ENCODE data around the gene BSND. TPM values are rescaled to one million over a fixed set of nuclear protein-coding genes. Genes with fewer than 3 reads are reported as not detected.

The BSND gene
- total and polyA plus RNA-seq, 9 of the 15 experiments (the other 6 are each of a cell fraction or from before 2014, with no cell fraction given), result not detected

- no peaks in the 10 kb centered on the region for H3K9me3 ChIP-seq (replicated peaks; ENCODE audit: control insufficient read depth, insufficient read depth, low read depth, low read length)
- in situ Hi-C loops (cut with MboI), result no loop called here
- H3K27me3 ChIP-seq (ENCODE audit: control insufficient read depth in 2 of 2, insufficient read depth in 2 of 2, low read length in 2 of 2), result no peaks in the 10 kb centered on the region
- H3K9ac ChIP-seq (ENCODE audit: insufficient read depth in 1 of 2, low read depth in 2 of 2, low read length in 2 of 2), result no peak overlapping the region
- no peak overlapping the region for H3K27ac ChIP-seq (ENCODE audit: extremely low read depth, low read depth, low read length)
- ChIA-PET POLR2A (interaction anchor here (0.6 kb wide), 1 partner anchor 627 kb away, joined by 3 read pairs; no protein-coding TSS in a partner anchor), CTCF (ENCODE audit: low intra/inter-chr PET ratio) (no interaction called here)
- no peak overlapping the region for H3K4me3 ChIP-seq
- H3K79me2 ChIP-seq (ENCODE audit: control insufficient read depth, insufficient read depth, low read length), result peaks cover 7% of the 10 kb centered on the region
- WGBS (ENCODE audit: insufficient coverage, low coverage, missing lambda C conversion rate), result 66% methylated on average over 6 of the region's 6 CpGs
- ATAC-seq, result no peak
- FAIRE-seq, result no peak
- BruUV-seq (replicated peaks), result no TSS peak
- H3K4me2 ChIP-seq (ENCODE audit: insufficient read depth, low read length), result no peak overlapping the region
- DNase-seq (ENCODE audit: extremely low read depth in 1 of 4, low spot score in 3 of 4), result no peak
- no peaks in the 10 kb centered on the region for H3K9me1 ChIP-seq (ENCODE audit: control insufficient read depth, insufficient read depth, low read length)
- intact Hi-C loops (cut with micrococcal nuclease), result no loop called here
- H2AFZ ChIP-seq (ENCODE audit: low read depth, low read length), result no peak overlapping the region
- no peaks in the 10 kb centered on the region for H4K20me1 ChIP-seq (replicated peaks; ENCODE audit: control insufficient read depth, insufficient read depth, low read length)
- no peaks in the 10 kb centered on the region for H3K36me3 ChIP-seq (ENCODE audit: control insufficient read depth, insufficient read depth, low read length)
- H3K4me1 ChIP-seq (replicated peaks in 1 of 2; ENCODE audit: control insufficient read depth in 2 of 2, insufficient read depth in 2 of 2, low read length in 2 of 2), result peaks cover 18 to 29% of the 10 kb centered on the region in 2 experiments
- TF ChIP-seq, protein P1, sequence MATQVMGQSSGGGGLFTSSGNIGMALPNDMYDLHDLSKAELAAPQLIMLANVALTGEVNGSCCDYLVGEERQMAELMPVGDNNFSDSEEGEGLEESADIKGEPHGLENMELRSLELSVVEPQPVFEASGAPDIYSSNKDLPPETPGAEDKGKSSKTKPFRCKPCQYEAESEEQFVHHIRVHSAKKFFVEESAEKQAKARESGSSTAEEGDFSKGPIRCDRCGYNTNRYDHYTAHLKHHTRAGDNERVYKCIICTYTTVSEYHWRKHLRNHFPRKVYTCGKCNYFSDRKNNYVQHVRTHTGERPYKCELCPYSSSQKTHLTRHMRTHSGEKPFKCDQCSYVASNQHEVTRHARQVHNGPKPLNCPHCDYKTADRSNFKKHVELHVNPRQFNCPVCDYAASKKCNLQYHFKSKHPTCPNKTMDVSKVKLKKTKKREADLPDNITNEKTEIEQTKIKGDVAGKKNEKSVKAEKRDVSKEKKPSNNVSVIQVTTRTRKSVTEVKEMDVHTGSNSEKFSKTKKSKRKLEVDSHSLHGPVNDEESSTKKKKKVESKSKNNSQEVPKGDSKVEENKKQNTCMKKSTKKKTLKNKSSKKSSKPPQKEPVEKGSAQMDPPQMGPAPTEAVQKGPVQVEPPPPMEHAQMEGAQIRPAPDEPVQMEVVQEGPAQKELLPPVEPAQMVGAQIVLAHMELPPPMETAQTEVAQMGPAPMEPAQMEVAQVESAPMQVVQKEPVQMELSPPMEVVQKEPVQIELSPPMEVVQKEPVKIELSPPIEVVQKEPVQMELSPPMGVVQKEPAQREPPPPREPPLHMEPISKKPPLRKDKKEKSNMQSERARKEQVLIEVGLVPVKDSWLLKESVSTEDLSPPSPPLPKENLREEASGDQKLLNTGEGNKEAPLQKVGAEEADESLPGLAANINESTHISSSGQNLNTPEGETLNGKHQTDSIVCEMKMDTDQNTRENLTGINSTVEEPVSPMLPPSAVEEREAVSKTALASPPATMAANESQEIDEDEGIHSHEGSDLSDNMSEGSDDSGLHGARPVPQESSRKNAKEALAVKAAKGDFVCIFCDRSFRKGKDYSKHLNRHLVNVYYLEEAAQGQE (IDR thresholded peaks at IDR 0.05; ENCODE audit: borderline replicate concordance), result no peak
- TF ChIP-seq, protein P1 (CRISPR knock-in tag; IDR thresholded peaks at IDR 0.05; ENCODE audit: low read depth), result no peak
- no peak for TF ChIP-seq PTTG1 (tag; IDR thresholded peaks at IDR 0.05; ENCODE audit: low read depth)
- no peak for TF ChIP-seq TFAM (CRISPR knock-in tag; conservative IDR thresholded peaks at IDR 0.05)
- TF ChIP-seq CUX1 (CRISPR knock-in tag; IDR thresholded peaks at IDR 0.05), result no peak
- TF ChIP-seq SIX5 (IDR thresholded peaks at IDR 0.05; ENCODE audit: borderline replicate concordance in 1 of 2, insufficient read depth in 1 of 2, low read depth in 1 of 2, low read length in 2 of 2), result no peak
- TF ChIP-seq MAZ (CRISPR knock-in tag; conservative IDR thresholded peaks at IDR 0.05 in 1 of 2, IDR thresholded peaks at IDR 0.05 in 1 of 2), result no peak
- TF ChIP-seq SIRT6 (IDR thresholded peaks at IDR 0.05; ENCODE audit: low read depth, low read length), result no peak
Observed at GRCh38 chr1:55034476-55035133, 35.9 kb downstream of the BSND start.
